NCI-H446 treated with DMSO at 0.1 percent for 48 hours (cell line): ENCODE measurements around the gene TRPM2.
"Not testable (repeated sequence)": the region's sequence is repeated elsewhere in the genome, so short reads cannot be mapped to it uniquely, and the experiment has no call there.

Experiments
- DNase-seq: peaks from one replicate; lab custom pipeline; 2025; lab: John Stamatoyannopoulos, UW

TRPM2 gene

GRCh38 chr21:44335266-44336059 lies 18.0 kb upstream of the TRPM2 start:
- DNase-seq, result no peak

GRCh38 chr21:44337449-44337848 lies 16.0 kb upstream of the TRPM2 start:
- no peak for DNase-seq

GRCh38 chr21:44337941-44338895 lies 15.2 kb upstream of the TRPM2 start:
- DNase-seq, result peak; percentile 12

GRCh38 chr21:44338971-44339910 lies 14.2 kb upstream of the TRPM2 start, which contains the start of gene CFAP410:
TSS of gene CFAP410 (minus strand) at chr21:44339390. CDS start at chr21:44339194, 196 bp downstream.
- peak; percentile 88 for DNase-seq

GRCh38 chr21:44341726-44342458 lies 11.5 kb upstream of the TRPM2 start:
- not testable (repeated sequence) for DNase-seq

GRCh38 chr21:44342981-44343380 lies 10.4 kb upstream of the TRPM2 start:
- not testable (repeated sequence) for DNase-seq

GRCh38 chr21:44344541-44345183 lies 8.8 kb upstream of the TRPM2 start:
- DNase-seq, result no peak

- DNase-seq, result no peak
These were observed 7.9 kb upstream of the TRPM2 start for GRCh38 chr21:44345495-44345894.

- DNase-seq, result no peak
These were observed 5.4 kb upstream of the TRPM2 start for GRCh38 chr21:44347911-44348451.

GRCh38 chr21:44348861-44349260 lies 4.6 kb upstream of the TRPM2 start:
- no peak for DNase-seq

- DNase-seq, result no peak
These were observed 4.0 kb upstream of the TRPM2 start for GRCh38 chr21:44349416-44349846.

- DNase-seq, result no peak
These were observed 3.3 kb upstream of the TRPM2 start for GRCh38 chr21:44349847-44350772.

- no peak for DNase-seq
These were observed 2.5 kb upstream of the TRPM2 start for GRCh38 chr21:44350773-44351481.

GRCh38 chr21:44351535-44352252 lies 1.7 kb upstream of the TRPM2 start:
- DNase-seq, result no peak

- DNase-seq, result no peak
These were observed 1.1 kb upstream of the TRPM2 start for GRCh38 chr21:44352253-44352860.

GRCh38 chr21:44354001-44354405 lies 582 bp downstream of the TRPM2 start:
- no peak for DNase-seq
